ENCODE measurements around the gene ALX3.

The ALX3 gene

GRCh38 chr1:110063781-110064180, 6.7 kb downstream of the ALX3 start:
- no peak for DNase-seq

- DNase-seq = no peak
These were observed 7.9 kb downstream of the ALX3 start for GRCh38 chr1:110062612-110063011.

GRCh38 chr1:110061341-110061740, 9.1 kb downstream of the ALX3 start:
- DNase-seq = no peak

GRCh38 chr1:110060662-110061060, 9.8 kb downstream of the ALX3 start:
- DNase-seq = no peak

- no peak for DNase-seq
These were observed 10.3 kb downstream of the ALX3 start for GRCh38 chr1:110060034-110060661.

GRCh38 chr1:110059133-110059863, 11.2 kb downstream of the ALX3 start:
- DNase-seq = no peak

- no peak for DNase-seq
These were observed 11.9 kb downstream of the ALX3 start for GRCh38 chr1:110058591-110058990.

- no peak for DNase-seq
These were observed 12.4 kb downstream of the ALX3 start for GRCh38 chr1:110057963-110058518.

- no peak for DNase-seq
These were observed 13.7 kb downstream of the ALX3 start for GRCh38 chr1:110056776-110057175.

GRCh38 chr1:110056285-110056683, 14.2 kb downstream of the ALX3 start:
- DNase-seq = no peak

GRCh38 chr1:110055493-110056284, 14.8 kb downstream of the ALX3 start:
- DNase-seq = no peak

GRCh38 chr1:110053552-110054428, 16.7 kb downstream of the ALX3 start:
- no peak for DNase-seq

- DNase-seq = no peak
These were observed 19.2 kb downstream of the ALX3 start for GRCh38 chr1:110051262-110051648.

- DNase-seq = no peak
These were observed 19.7 kb downstream of the ALX3 start for GRCh38 chr1:110050602-110051261.

GRCh38 chr1:110049801-110050601, 20.5 kb downstream of the ALX3 start:
- no peak for DNase-seq

- no peak for DNase-seq
These were observed 21.4 kb downstream of the ALX3 start for GRCh38 chr1:110048923-110049601.

GRCh38 chr1:110048240-110048639, 22.2 kb downstream of the ALX3 start:
- DNase-seq = no peak

GRCh38 chr1:110047463-110047862, 23.0 kb downstream of the ALX3 start:
- DNase-seq = no peak

GRCh38 chr1:110043016-110043415, 27.5 kb downstream of the ALX3 start:
- DNase-seq = no peak

- no peak for DNase-seq
These were observed 29.9 kb downstream of the ALX3 start for GRCh38 chr1:110040548-110040947.

GRCh38 chr1:110039641-110040040, 30.8 kb downstream of the ALX3 start:
- DNase-seq = no peak

Measured in COR-L47 (cell line).